ENCODE results near the gene COL6A1.

DNA sequence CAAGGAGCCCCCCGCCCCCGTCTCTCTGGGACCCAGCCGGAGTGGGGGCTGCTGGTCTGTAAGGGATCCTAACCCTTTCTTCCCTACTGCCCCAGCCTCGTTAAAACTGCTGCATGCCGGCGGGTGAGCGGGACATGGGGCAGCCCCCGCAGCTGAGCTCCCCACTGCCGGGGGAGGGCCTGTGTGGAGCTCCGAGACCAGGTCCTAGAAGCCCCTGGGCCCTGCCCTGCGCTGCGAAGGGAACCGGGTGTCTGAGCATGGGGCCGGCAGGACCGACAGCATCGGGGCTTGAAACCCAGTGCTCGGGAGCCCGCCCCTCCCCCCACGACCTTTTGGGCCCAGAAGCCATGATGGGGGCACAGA, 9.2 kb upstream of the COL6A1 start:
- TF ChIP-seq EP300 (IDR thresholded peaks at IDR 0.05; ENCODE audit: borderline replicate concordance in 1 of 2, low read depth in 1 of 2, low read length in 1 of 2): no peak
- TF ChIP-seq, protein P1, sequence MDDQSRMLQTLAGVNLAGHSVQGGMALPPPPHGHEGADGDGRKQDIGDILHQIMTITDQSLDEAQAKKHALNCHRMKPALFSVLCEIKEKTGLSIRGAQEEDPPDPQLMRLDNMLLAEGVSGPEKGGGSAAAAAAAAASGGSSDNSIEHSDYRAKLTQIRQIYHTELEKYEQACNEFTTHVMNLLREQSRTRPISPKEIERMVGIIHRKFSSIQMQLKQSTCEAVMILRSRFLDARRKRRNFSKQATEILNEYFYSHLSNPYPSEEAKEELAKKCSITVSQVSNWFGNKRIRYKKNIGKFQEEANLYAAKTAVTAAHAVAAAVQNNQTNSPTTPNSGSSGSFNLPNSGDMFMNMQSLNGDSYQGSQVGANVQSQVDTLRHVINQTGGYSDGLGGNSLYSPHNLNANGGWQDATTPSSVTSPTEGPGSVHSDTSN (IDR thresholded peaks at IDR 0.05): no peak
- no peak for TF ChIP-seq NRF1 (IDR thresholded peaks at IDR 0.05; ENCODE audit: low read depth, low read length)
